Raji (cell line): Measurements from ENCODE around the gene ARRB2.

ENCODE experiments used
- POLR2A ChIP-seq: IDR thresholded peaks from 2 replicates; pipeline ENCODE4 v1.6.1; 2011; ENCODE audit warnings: low read depth, low read length, control low read depth; ENCODE audit not compliant: insufficient read depth

Gene ARRB2

GRCh38 chr17:4741544-4741943, 31.1 kb downstream of the ARRB2 start:
- no peak for TF ChIP-seq POLR2A

- no peak for TF ChIP-seq POLR2A
Measured at GRCh38 chr17:4742133-4742532, 31.7 kb downstream of the ARRB2 start.

- TF ChIP-seq POLR2A = no peak
Measured at GRCh38 chr17:4742629-4743028, 32.2 kb downstream of the ARRB2 start.

GRCh38 chr17:4743216-4743615, 32.8 kb downstream of the ARRB2 start:
- no peak for TF ChIP-seq POLR2A

GRCh38 chr17:4743898-4744297, 33.5 kb downstream of the ARRB2 start:
- no peak for TF ChIP-seq POLR2A

- no peak for TF ChIP-seq POLR2A
Measured at GRCh38 chr17:4744999-4745969, 34.9 kb downstream of the ARRB2 start.

GRCh38 chr17:4747847-4748246, 37.4 kb downstream of the ARRB2 start:
- no peak for TF ChIP-seq POLR2A

- no peak for TF ChIP-seq POLR2A
Measured at GRCh38 chr17:4748686-4749085, 38.3 kb downstream of the ARRB2 start.

- TF ChIP-seq POLR2A = no peak
Measured at GRCh38 chr17:4750606-4751005, 40.2 kb downstream of the ARRB2 start.

- TF ChIP-seq POLR2A = no peak
Measured at GRCh38 chr17:4751932-4752331, 41.5 kb downstream of the ARRB2 start.

- TF ChIP-seq POLR2A = no peak
Measured at GRCh38 chr17:4753392-4753791, 43.0 kb downstream of the ARRB2 start.

GRCh38 chr17:4759776-4760236, 49.4 kb downstream of the ARRB2 start:
- TF ChIP-seq POLR2A = no peak

- TF ChIP-seq POLR2A = no peak
Measured at GRCh38 chr17:4764595-4764994, 54.2 kb downstream of the ARRB2 start.

GRCh38 chr17:4766201-4766600, 55.8 kb downstream of the ARRB2 start:
- no peak for TF ChIP-seq POLR2A

GRCh38 chr17:4766723-4767122, 56.3 kb downstream of the ARRB2 start:
- no peak for TF ChIP-seq POLR2A

- TF ChIP-seq POLR2A = no peak
Measured at GRCh38 chr17:4768298-4768697, 57.9 kb downstream of the ARRB2 start.
